HepG2 (cell line): ENCODE measurements around the gene SLC7A10. TPM values are rescaled to one million over a fixed set of nuclear protein-coding genes. Genes with fewer than 3 reads are reported as not detected.

ENCODE experiments used
- AHR ChIP-seq: IDR thresholded peaks from 2 replicates; pipeline ENCODE4 v1.6.1; 2018; ENCODE audit warnings: missing genetic modification reagents, missing compliant biosample characterization
- CEBPZ ChIP-seq: IDR thresholded peaks from 2 replicates; pipeline ENCODE4 v1.6.1; 2012; ENCODE audit warnings: low read length, improper control_type of control experiment
- GZF1 ChIP-seq: sonication (generic); formaldehyde crosslinking; IDR thresholded peaks from 2 replicates; pipeline ENCODE4 v1.5.1; 2020; ENCODE audit warnings: mild to moderate bottlenecking, missing genetic modification reagents
- KLF9 ChIP-seq: IDR thresholded peaks from 2 replicates; pipeline ENCODE4 v1.6.1; 2016; ENCODE audit warnings: low read depth
- MBD4 ChIP-seq: IDR thresholded peaks from 2 replicates; pipeline ENCODE4 v1.6.1; 2012; ENCODE audit warnings: low read length, inconsistent platforms, borderline replicate concordance
- MEIS2 ChIP-seq: sonication (generic); formaldehyde crosslinking; IDR thresholded peaks from 2 replicates; pipeline ENCODE4 v1.9.0; 2021; ENCODE audit warnings: mild to moderate bottlenecking, missing genetic modification reagents
- NCOA5 ChIP-seq: sonication (generic); formaldehyde crosslinking; IDR thresholded peaks from 2 replicates; pipeline ENCODE4 v1.4.0; 2020; ENCODE audit warnings: missing genetic modification reagents
- NR3C1 ChIP-seq: sonication (generic); formaldehyde crosslinking; IDR thresholded peaks from 2 replicates; pipeline ENCODE4 v1.4.0; 2020; ENCODE audit warnings: missing genetic modification reagents
- POLR2A ChIP-seq, 2 experiments: IDR thresholded peaks; 2 replicates each; pipeline ENCODE4 v1.6.1; 2011; ENCODE audit warnings: low read depth in 2 of 2, low read length in 2 of 2, mild to moderate bottlenecking in 1 of 2, moderate library complexity in 1 of 2; ENCODE audit not compliant: insufficient read depth in 1 of 2
- SETDB1 ChIP-seq: sonication (generic); formaldehyde crosslinking; IDR thresholded peaks from 2 replicates; pipeline ENCODE4 v1.5.1; 2020; ENCODE audit warnings: missing genetic modification reagents, mild to moderate bottlenecking, borderline replicate concordance
- SIN3A ChIP-seq: IDR thresholded peaks from 2 replicates; pipeline ENCODE4 v1.6.1; 2011; ENCODE audit warnings: low read depth, mild to moderate bottlenecking, control low read depth, low read length, borderline replicate concordance
- ZNF317 ChIP-seq: sonication (generic); formaldehyde crosslinking; IDR thresholded peaks from 2 replicates; pipeline ENCODE4 v1.5.0; 2020; ENCODE audit warnings: mild to moderate bottlenecking, missing genetic modification reagents
- ZNF709 ChIP-seq: sonication (generic); formaldehyde crosslinking; IDR thresholded peaks from 2 replicates; pipeline ENCODE4 v1.5.0; 2020; ENCODE audit warnings: mild to moderate bottlenecking, missing genetic modification reagents
- ZNF891 ChIP-seq: sonication (generic); formaldehyde crosslinking; IDR thresholded peaks from 2 replicates; pipeline ENCODE4 v1.5.0; 2020; ENCODE audit warnings: mild to moderate bottlenecking, missing genetic modification reagents
- ZSCAN12 ChIP-seq: sonication (generic); formaldehyde crosslinking; IDR thresholded peaks from 2 replicates; pipeline ENCODE4 v1.9.0; 2021; ENCODE audit warnings: mild to moderate bottlenecking, missing genetic modification reagents
- polyA plus RNA-seq, 8 experiments: library from polyadenylated mRNA; depleted of rRNA in 3 of 8; stranded (reverse) in 7 of 8; unstranded in 1 of 8; fragments of >200 nt; fragmentation: Illumina TruSeq in 4 of 8; extraction: Trizol in 4 of 8; gene quantifications; 2 replicates each; pipeline versions ENCODE4 v1.2.1 to v1.2.3, GENCODE V29; 2011 to 2016; ENCODE audit warnings: low read depth in 4 of 8, missing spikeins in 1 of 8, mixed read lengths in 1 of 8; ENCODE audit not compliant: insufficient read depth in 1 of 8
- total RNA-seq, 5 experiments: library from RNA; depleted of rRNA; stranded (reverse); fragments of >200 nt; fragmentation: Illumina TruSeq; extraction: Trizol; gene quantifications; 2 replicates each; pipeline ENCODE4 v1.2.3, GENCODE V29; 2016; ENCODE audit warnings: low read depth in 1 of 5
- TF ChIP-seq, protein P1 (sequence below): sonication (generic); formaldehyde crosslinking; IDR thresholded peaks from 2 replicates; pipeline ENCODE4 v1.4.0; 2020; ENCODE audit warnings: mild to moderate bottlenecking, missing genetic modification reagents
- TF ChIP-seq, protein P2 (sequence below): IDR thresholded peaks from 2 replicates; pipeline ENCODE4 v1.6.1; 2016; ENCODE audit warnings: mild to moderate bottlenecking
- TF ChIP-seq, protein P3 (sequence below), 2 experiments: sonication (generic) in 1 of 2; formaldehyde crosslinking in 1 of 2; IDR thresholded peaks; 2 replicates each; pipeline versions ENCODE4 v1.4.0 to v1.6.1; 2016 to 2020; ENCODE audit warnings: borderline replicate concordance in 1 of 2, low read depth in 1 of 2, mild to moderate bottlenecking in 1 of 2, missing genetic modification reagents in 1 of 2

SLC7A10 gene
- total and polyA plus RNA-seq, 2 of the 13 experiments (the other 11 are each of a cell fraction or from before 2014, with no cell fraction given) = 1.1 to 2.2 TPM

GRCh38 chr19:33274663-33275558 is 49.3 kb upstream of the SLC7A10 start (continued):
- TF ChIP-seq CEBPZ (no peak), NCOA5 (no peak), ZSCAN12 (no peak), ZNF709 (CRISPR knock-in tag) (no peak), POLR2A (IDR thresholded peaks at IDR 0.05; ENCODE audit: insufficient read depth in 1 of 2, low read depth in 2 of 2, low read length in 2 of 2) (no peak; a peak in 1 of 4 replicates), NR3C1 (CRISPR knock-in tag) (no peak), SETDB1 (CRISPR knock-in tag) (no peak), MBD4 (no peak), ZNF317 (CRISPR knock-in tag) (0 out of 2 replicates have a peak, but pooled peaks have one; percentile 20), ZNF891 (CRISPR knock-in tag) (0 out of 2 replicates have a peak, but pooled peaks have one; percentile 39), GZF1 (CRISPR knock-in tag) (no peak), SIN3A (no peak), AHR (CRISPR knock-in tag) (peak; percentile 6; the same call in 1 of the 2 replicates), KLF9 (CRISPR knock-in tag) (no peak), MEIS2 (no peak)
- TF ChIP-seq, protein P1, sequence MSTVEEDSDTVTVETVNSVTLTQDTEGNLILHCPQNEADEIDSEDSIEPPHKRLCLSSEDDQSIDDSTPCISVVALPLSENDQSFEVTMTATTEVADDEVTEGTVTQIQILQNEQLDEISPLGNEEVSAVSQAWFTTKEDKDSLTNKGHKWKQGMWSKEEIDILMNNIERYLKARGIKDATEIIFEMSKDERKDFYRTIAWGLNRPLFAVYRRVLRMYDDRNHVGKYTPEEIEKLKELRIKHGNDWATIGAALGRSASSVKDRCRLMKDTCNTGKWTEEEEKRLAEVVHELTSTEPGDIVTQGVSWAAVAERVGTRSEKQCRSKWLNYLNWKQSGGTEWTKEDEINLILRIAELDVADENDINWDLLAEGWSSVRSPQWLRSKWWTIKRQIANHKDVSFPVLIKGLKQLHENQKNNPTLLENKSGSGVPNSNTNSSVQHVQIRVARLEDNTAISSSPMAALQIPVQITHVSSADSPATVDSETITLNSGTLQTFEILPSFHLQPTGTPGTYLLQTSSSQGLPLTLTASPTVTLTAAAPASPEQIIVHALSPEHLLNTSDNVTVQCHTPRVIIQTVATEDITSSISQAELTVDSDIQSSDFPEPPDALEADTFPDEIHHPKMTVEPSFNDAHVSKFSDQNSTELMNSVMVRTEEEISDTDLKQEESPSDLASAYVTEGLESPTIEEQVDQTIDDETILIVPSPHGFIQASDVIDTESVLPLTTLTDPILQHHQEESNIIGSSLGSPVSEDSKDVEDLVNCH (CRISPR knock-in tag) = no peak
- TF ChIP-seq, protein P2, sequence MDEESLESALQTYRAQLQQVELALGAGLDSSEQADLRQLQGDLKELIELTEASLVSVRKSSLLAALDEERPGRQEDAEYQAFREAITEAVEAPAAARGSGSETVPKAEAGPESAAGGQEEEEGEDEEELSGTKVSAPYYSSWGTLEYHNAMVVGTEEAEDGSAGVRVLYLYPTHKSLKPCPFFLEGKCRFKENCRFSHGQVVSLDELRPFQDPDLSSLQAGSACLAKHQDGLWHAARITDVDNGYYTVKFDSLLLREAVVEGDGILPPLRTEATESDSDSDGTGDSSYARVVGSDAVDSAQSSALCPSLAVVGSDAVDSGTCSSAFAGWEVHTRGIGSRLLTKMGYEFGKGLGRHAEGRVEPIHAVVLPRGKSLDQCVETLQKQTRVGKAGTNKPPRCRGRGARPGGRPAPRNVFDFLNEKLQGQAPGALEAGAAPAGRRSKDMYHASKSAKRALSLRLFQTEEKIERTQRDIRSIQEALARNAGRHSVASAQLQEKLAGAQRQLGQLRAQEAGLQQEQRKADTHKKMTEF (CRISPR knock-in tag) = no peak
- TF ChIP-seq, protein P3, sequence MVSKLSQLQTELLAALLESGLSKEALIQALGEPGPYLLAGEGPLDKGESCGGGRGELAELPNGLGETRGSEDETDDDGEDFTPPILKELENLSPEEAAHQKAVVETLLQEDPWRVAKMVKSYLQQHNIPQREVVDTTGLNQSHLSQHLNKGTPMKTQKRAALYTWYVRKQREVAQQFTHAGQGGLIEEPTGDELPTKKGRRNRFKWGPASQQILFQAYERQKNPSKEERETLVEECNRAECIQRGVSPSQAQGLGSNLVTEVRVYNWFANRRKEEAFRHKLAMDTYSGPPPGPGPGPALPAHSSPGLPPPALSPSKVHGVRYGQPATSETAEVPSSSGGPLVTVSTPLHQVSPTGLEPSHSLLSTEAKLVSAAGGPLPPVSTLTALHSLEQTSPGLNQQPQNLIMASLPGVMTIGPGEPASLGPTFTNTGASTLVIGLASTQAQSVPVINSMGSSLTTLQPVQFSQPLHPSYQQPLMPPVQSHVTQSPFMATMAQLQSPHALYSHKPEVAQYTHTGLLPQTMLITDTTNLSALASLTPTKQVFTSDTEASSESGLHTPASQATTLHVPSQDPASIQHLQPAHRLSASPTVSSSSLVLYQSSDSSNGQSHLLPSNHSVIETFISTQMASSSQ (IDR thresholded peaks at IDR 0.05; ENCODE audit: low read depth) = no peak
- TF ChIP-seq, protein P3 (CRISPR knock-in tag; IDR thresholded peaks at IDR 0.05; ENCODE audit: borderline replicate concordance) = 0 out of 2 replicates have a peak, but pooled peaks have one; percentile 0
